GM12878 (cell line): Measurements from ENCODE around the gene CFAP70. TPM values are rescaled to one million over a fixed set of nuclear protein-coding genes. Genes with fewer than 3 reads are reported as not detected.

Experiments
- ATAC-seq: fragments of 200-7000 bp; cut with Tn5 transposase; 3 replicates; pipeline ENCODE4 v1.9.1; 2020; ENCODE audit warnings: mild to moderate bottlenecking, moderate library complexity
- BruUV-seq: library from RNA; stranded (reverse); fragments of 400-500 nt; replicated peaks from 2 replicates; lab custom pipeline; 2021; lab: Mats Ljungman, UMichigan
- CTCF ChIA-PET: fragments of 300-600 bp; sonication (Branson Sonifier 250); formaldehyde crosslinking; extraction: SDS; loops from one replicate; lab custom pipeline; 2021; ENCODE audit warnings: inconsistent platforms; lab: Yijun Ruan, JAX
- POLR2A ChIA-PET: fragments of 350-600 bp; formaldehyde crosslinking; extraction: SDS; loops from one replicate; lab custom pipeline; 2021; ENCODE audit warnings: inconsistent platforms; lab: Charles Lee
- RAD21 ChIA-PET: fragments of 300-600 bp; sonication (Branson Sonifier 250); formaldehyde crosslinking; loops from one replicate; lab custom pipeline; 2023; ENCODE audit warnings: antibody characterized with exemption; ENCODE audit not compliant: unreplicated experiment; lab: Charles Lee
- SMC1A ChIA-PET: fragments of 300-600 bp; sonication (Branson Sonifier 250); formaldehyde crosslinking; loops from one replicate; lab custom pipeline; 2023; ENCODE audit not compliant: unreplicated experiment, uncharacterized antibody; lab: Charles Lee
- DNase-seq: peaks from one replicate; pipeline ENCODE4 v3.0.0-alpha.2; 2011; ENCODE audit warnings: low read depth, low spot score
- FAIRE-seq: peaks from 3 replicates; lab custom pipeline; 2011; peaks lifted over from hg19 to GRCh38; lab: Jason Lieb, UNC
- H2AFZ ChIP-seq: 2 replicates; pipeline ENCODE4 v1.6.0; 2011; ENCODE audit warnings: low read depth, low read length, control low read depth; ENCODE audit not compliant: control insufficient read depth
- H3K27ac ChIP-seq: 2 replicates; pipeline ENCODE4 v1.5.1; 2011; ENCODE audit warnings: control low read depth; ENCODE audit not compliant: control insufficient read depth, insufficient read depth
- H3K27me3 ChIP-seq, 2 experiments: replicated peaks in 1 of 2; 2 replicates each; pipeline versions ENCODE4 v1.6.0 to v1.6.1; 2011; ENCODE audit warnings: low read length in 1 of 2; ENCODE audit not compliant: control insufficient read depth in 2 of 2, insufficient read depth in 2 of 2
- H3K36me3 ChIP-seq, 2 experiments: 2 replicates each; pipeline ENCODE4 v1.5.1; 2011; ENCODE audit warnings: low read length in 1 of 2; ENCODE audit not compliant: control insufficient read depth in 2 of 2, insufficient read depth in 2 of 2
- H3K4me1 ChIP-seq: 2 replicates; pipeline ENCODE4 v1.6.1; 2011; ENCODE audit warnings: mild to moderate bottlenecking, low read length, moderate library complexity, mixed read lengths; ENCODE audit not compliant: control insufficient read depth, insufficient read depth
- H3K4me2 ChIP-seq: 2 replicates; pipeline ENCODE4 v1.6.0; 2011; ENCODE audit warnings: control low read depth; ENCODE audit not compliant: control insufficient read depth, insufficient read depth
- H3K4me3 ChIP-seq: fragments of 200-600 bp; sonication (generic); 2 replicates; pipeline ENCODE4 v1.5.1; 2016
- H3K79me2 ChIP-seq: 2 replicates; pipeline ENCODE4 v1.6.0; 2011; ENCODE audit warnings: low read length; ENCODE audit not compliant: control insufficient read depth, insufficient read depth
- H3K9ac ChIP-seq: 2 replicates; pipeline ENCODE4 v1.8.0; 2011; ENCODE audit warnings: low read length, control low read depth, mixed read lengths; ENCODE audit not compliant: control insufficient read depth, insufficient read depth
- H3K9me3 ChIP-seq: replicated peaks from 3 replicates; pipeline ENCODE4 v1.5.1; 2011; ENCODE audit warnings: mild to moderate bottlenecking, low read length; ENCODE audit not compliant: control insufficient read depth, insufficient read depth
- H4K20me1 ChIP-seq: 2 replicates; pipeline ENCODE4 v1.6.0; 2011; ENCODE audit not compliant: control insufficient read depth, insufficient read depth
- BCL11A ChIP-seq: IDR thresholded peaks from 2 replicates; pipeline ENCODE4 v1.6.1; 2011; ENCODE audit warnings: low read depth, low read length
- EGR1 ChIP-seq, 2 experiments: IDR thresholded peaks; 1 replicate in 1 of 2; 2 replicates in 1 of 2; pipeline ENCODE4 v1.6.1; 2011 to 2012; ENCODE audit warnings: low read depth in 2 of 2, low read length in 2 of 2, borderline replicate concordance in 1 of 2, mild to moderate bottlenecking in 1 of 2, moderate library complexity in 1 of 2
- MEF2B ChIP-seq: fragments of 450-650 bp; IDR thresholded peaks from 2 replicates; pipeline ENCODE4 v1.6.1; 2018; ENCODE audit warnings: mild to moderate bottlenecking, moderate library complexity; ENCODE audit not compliant: partially characterized antibody, poor library complexity, severe bottlenecking
- MTA2 ChIP-seq: fragments of 450-650 bp; IDR thresholded peaks from 2 replicates; pipeline ENCODE4 v1.6.1; 2016; ENCODE audit warnings: low read depth, mild to moderate bottlenecking, moderate library complexity
- SMARCA5 ChIP-seq: fragments of 450-650 bp; IDR thresholded peaks from 2 replicates; pipeline ENCODE4 v1.6.1; 2017; ENCODE audit warnings: mild to moderate bottlenecking
- SMC3 ChIP-seq: IDR thresholded peaks from 2 replicates; pipeline ENCODE4 v1.6.1; 2011; ENCODE audit warnings: low read length, improper control_type of control experiment, borderline replicate concordance
- SREBF2 ChIP-seq: IDR thresholded peaks from 2 replicates; pipeline ENCODE4 v1.6.1; 2012; ENCODE audit warnings: mild to moderate bottlenecking, low read length
- TBL1XR1 ChIP-seq: IDR thresholded peaks from 2 replicates; pipeline ENCODE4 v1.6.1; 2012; ENCODE audit warnings: low read depth, low read length, improper control_type of control experiment
- ZNF207 ChIP-seq: fragments of 450-650 bp; IDR thresholded peaks from 2 replicates; pipeline ENCODE4 v1.6.1; 2014; ENCODE audit warnings: antibody characterized with exemption, mild to moderate bottlenecking, borderline replicate concordance
- ZNF622 ChIP-seq: fragments of 450-650 bp; IDR thresholded peaks from 2 replicates; pipeline ENCODE4 v1.6.1; 2017; ENCODE audit warnings: mild to moderate bottlenecking, inconsistent platforms
- WGBS: methylation state at CpG from one replicate; pipeline ENCODE4 v1.1.6; 2016; ENCODE audit warnings: low lambda C conversion rate; ENCODE audit not compliant: insufficient replicate concordance, insufficient coverage; ENCODE audit errors: missing lambda C conversion rate; 5-methylcytosine and 5-hydroxymethylcytosine counted together
- in situ Hi-C: fragments of 300-500 bp; cut with MboI; formaldehyde crosslinking; loops from 9 replicates; pipeline ENCODE4 v1.14.3; 2018; ENCODE audit warnings: mixed read lengths
- intact Hi-C: fragments of 100-400 bp; cut with micrococcal nuclease; formaldehyde crosslinking; loops from one replicate; pipeline ENCODE4 v1.14.2; 2022; ENCODE audit not compliant: unreplicated experiment
- polyA plus RNA-seq, 11 experiments: library from polyadenylated mRNA; depleted of rRNA in 4 of 11; unstranded in 6 of 11; stranded (reverse) in 5 of 11; fragments of >200 nt; fragmentation: Nextera tagmentation in 4 of 11; fragmentation: Illumina TruSeq in 1 of 11; extraction: Ambion mirVana in 4 of 11; extraction: Trizol in 1 of 11; gene quantifications; 1 replicate in 1 of 11; 2 replicates in 10 of 11; pipeline versions ENCODE4 v1.2.1 to v1.2.3, GENCODE V29; 2011 to 2016; ENCODE audit warnings: inconsistent platforms in 2 of 11, missing spikeins in 2 of 11, low read depth in 1 of 11
- total RNA-seq, 4 experiments: library from RNA; depleted of rRNA in 3 of 4; stranded (reverse); fragments of >200 nt in 3 of 4; fragmentation: Illumina TruSeq in 1 of 4; extraction: Trizol in 1 of 4; gene quantifications; 2 replicates each; pipeline versions ENCODE4 v1.2.1 to v1.2.3, GENCODE V29; 2013 to 2021
- TF ChIP-seq, protein P1 (sequence below), 3 experiments: IDR thresholded peaks in 2 of 3; conservative IDR thresholded peaks in 1 of 3; 2 replicates each; pipeline ENCODE4 v1.5.1; 2011; ENCODE audit warnings: low read depth in 3 of 3, low read length in 3 of 3, mild to moderate bottlenecking in 3 of 3, control low read depth in 2 of 3, moderate library complexity in 2 of 3, inconsistent platforms in 1 of 3, mixed read lengths in 1 of 3; ENCODE audit not compliant: control insufficient read depth in 2 of 3, insufficient read depth in 1 of 3; ENCODE audit errors: extremely low read depth in 1 of 3
- TF ChIP-seq, protein P2 (sequence below): fragments of 450-650 bp; IDR thresholded peaks from 2 replicates; pipeline ENCODE4 v1.6.1; 2017; ENCODE audit warnings: low read depth, mild to moderate bottlenecking, moderate library complexity
- TF ChIP-seq, protein P3 (sequence below): fragments of 450-650 bp; IDR thresholded peaks from 2 replicates; pipeline ENCODE4 v1.6.1; 2017; ENCODE audit warnings: antibody characterized with exemption, mild to moderate bottlenecking, moderate library complexity
- TF ChIP-seq, protein P4 (sequence below): fragments of 450-650 bp; IDR thresholded peaks from 2 replicates; pipeline ENCODE4 v1.6.1; 2016; ENCODE audit warnings: mild to moderate bottlenecking

The CFAP70 gene
- total and polyA plus RNA-seq, 10 of the 15 experiments (the other 5 are each of a cell fraction or from before 2014, with no cell fraction given) = 0.21 to 1.1 (median 0.42) TPM

DNA sequence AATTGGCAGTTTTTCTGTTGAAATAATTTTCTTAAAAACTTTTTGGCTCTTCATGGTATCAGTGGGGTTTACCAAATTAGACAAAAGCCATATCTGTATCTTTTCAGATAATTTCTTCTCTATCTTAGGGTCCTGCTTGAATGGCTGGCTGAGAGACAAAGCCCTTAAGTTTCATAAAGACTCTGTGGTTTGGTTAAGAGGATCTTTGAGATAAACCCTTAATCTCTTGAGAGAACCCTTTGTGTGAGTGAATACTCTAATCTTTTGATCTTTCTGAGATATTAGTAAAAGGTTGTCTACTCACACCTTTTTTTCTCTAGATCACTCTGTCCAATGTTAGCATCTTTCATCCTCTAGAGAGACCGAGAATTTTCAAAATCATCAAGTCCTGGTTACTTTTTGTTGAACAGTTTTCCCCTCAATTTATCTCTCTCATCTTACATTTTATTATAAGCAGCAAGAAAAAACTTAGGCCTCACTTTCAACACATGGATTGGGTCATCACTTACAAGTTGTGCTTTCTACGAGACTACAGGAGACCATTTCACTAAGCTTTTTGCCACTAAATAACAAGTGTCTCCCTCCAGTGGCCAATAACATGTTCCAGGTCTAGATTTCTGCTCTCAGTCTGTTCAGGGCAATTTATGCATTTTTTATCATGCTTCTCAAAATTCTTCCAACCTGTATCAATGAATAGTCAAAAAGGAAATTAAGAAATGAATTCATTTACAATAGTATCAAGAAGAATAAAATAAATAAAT is 140.1 kb downstream of the CFAP70 start:
- RAD21 ChIA-PET = interaction anchor here (1.5 kb wide), 1 partner anchor 122 kb away, joined by 4 read pairs; the partner anchor contains the start of gene P4HA1
- no peak for DNase-seq
- TF ChIP-seq, protein P1, sequence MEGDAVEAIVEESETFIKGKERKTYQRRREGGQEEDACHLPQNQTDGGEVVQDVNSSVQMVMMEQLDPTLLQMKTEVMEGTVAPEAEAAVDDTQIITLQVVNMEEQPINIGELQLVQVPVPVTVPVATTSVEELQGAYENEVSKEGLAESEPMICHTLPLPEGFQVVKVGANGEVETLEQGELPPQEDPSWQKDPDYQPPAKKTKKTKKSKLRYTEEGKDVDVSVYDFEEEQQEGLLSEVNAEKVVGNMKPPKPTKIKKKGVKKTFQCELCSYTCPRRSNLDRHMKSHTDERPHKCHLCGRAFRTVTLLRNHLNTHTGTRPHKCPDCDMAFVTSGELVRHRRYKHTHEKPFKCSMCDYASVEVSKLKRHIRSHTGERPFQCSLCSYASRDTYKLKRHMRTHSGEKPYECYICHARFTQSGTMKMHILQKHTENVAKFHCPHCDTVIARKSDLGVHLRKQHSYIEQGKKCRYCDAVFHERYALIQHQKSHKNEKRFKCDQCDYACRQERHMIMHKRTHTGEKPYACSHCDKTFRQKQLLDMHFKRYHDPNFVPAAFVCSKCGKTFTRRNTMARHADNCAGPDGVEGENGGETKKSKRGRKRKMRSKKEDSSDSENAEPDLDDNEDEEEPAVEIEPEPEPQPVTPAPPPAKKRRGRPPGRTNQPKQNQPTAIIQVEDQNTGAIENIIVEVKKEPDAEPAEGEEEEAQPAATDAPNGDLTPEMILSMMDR (IDR thresholded peaks at IDR 0.05 in 2 of 3, conservative IDR thresholded peaks at IDR 0.05 in 1 of 3; ENCODE audit: control insufficient read depth in 2 of 3, extremely low read depth in 1 of 3, insufficient read depth in 1 of 3, low read depth in 3 of 3, low read length in 3 of 3) = peak; percentile 44 to 50 (median 48); a peak in 5 of 6 replicates
- TF ChIP-seq, protein P2, sequence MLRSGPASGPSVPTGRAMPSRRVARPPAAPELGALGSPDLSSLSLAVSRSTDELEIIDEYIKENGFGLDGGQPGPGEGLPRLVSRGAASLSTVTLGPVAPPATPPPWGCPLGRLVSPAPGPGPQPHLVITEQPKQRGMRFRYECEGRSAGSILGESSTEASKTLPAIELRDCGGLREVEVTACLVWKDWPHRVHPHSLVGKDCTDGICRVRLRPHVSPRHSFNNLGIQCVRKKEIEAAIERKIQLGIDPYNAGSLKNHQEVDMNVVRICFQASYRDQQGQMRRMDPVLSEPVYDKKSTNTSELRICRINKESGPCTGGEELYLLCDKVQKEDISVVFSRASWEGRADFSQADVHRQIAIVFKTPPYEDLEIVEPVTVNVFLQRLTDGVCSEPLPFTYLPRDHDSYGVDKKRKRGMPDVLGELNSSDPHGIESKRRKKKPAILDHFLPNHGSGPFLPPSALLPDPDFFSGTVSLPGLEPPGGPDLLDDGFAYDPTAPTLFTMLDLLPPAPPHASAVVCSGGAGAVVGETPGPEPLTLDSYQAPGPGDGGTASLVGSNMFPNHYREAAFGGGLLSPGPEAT = no peak
- TF ChIP-seq, protein P3, sequence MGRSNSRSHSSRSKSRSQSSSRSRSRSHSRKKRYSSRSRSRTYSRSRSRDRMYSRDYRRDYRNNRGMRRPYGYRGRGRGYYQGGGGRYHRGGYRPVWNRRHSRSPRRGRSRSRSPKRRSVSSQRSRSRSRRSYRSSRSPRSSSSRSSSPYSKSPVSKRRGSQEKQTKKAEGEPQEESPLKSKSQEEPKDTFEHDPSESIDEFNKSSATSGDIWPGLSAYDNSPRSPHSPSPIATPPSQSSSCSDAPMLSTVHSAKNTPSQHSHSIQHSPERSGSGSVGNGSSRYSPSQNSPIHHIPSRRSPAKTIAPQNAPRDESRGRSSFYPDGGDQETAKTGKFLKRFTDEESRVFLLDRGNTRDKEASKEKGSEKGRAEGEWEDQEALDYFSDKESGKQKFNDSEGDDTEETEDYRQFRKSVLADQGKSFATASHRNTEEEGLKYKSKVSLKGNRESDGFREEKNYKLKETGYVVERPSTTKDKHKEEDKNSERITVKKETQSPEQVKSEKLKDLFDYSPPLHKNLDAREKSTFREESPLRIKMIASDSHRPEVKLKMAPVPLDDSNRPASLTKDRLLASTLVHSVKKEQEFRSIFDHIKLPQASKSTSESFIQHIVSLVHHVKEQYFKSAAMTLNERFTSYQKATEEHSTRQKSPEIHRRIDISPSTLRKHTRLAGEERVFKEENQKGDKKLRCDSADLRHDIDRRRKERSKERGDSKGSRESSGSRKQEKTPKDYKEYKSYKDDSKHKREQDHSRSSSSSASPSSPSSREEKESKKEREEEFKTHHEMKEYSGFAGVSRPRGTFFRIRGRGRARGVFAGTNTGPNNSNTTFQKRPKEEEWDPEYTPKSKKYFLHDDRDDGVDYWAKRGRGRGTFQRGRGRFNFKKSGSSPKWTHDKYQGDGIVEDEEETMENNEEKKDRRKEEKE = no peak
- TF ChIP-seq SMARCA5 (0 out of 2 replicates have a peak, but pooled peaks have one; percentile 24), MEF2B (peak; percentile 63), ZNF622 (no peak), SREBF2 (no peak), ZNF207 (no peak), SMC3 (peak; percentile 23; the same call in 1 of the 2 replicates), TBL1XR1 (no peak), BCL11A (no peak), MTA2 (0 out of 2 replicates have a peak, but pooled peaks have one; percentile 13), EGR1 (IDR thresholded peaks at IDR 0.05; ENCODE audit: borderline replicate concordance in 1 of 2, low read depth in 2 of 2, low read length in 2 of 2) (no peak)
- TF ChIP-seq, protein P4, sequence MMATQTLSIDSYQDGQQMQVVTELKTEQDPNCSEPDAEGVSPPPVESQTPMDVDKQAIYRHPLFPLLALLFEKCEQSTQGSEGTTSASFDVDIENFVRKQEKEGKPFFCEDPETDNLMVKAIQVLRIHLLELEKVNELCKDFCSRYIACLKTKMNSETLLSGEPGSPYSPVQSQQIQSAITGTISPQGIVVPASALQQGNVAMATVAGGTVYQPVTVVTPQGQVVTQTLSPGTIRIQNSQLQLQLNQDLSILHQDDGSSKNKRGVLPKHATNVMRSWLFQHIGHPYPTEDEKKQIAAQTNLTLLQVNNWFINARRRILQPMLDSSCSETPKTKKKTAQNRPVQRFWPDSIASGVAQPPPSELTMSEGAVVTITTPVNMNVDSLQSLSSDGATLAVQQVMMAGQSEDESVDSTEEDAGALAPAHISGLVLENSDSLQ = 0 out of 2 replicates have a peak, but pooled peaks have one; percentile 42
- H3K27ac ChIP-seq = no peak overlapping the region
- H3K4me2 ChIP-seq = no peak overlapping the region
- SMC1A ChIA-PET = interaction anchor here (1.0 kb wide), 1 partner anchor 122 kb away, joined by 3 read pairs; the partner anchor contains the start of gene P4HA1
- FAIRE-seq = no peak
- CTCF ChIA-PET = interaction anchor here (0.5 to 1.9 kb wide), 8 partner anchors 8 to 1180 kb away, joined by 3 to 8 read pairs (median 3); partner anchors contain the start of gene DNAJC9
- no peaks in the 10 kb centered on the region for H4K20me1 ChIP-seq
- no peaks in the 10 kb centered on the region for H3K4me1 ChIP-seq
- H3K9me3 ChIP-seq = no peaks in the 10 kb centered on the region; the same call in 2 of the 3 replicates
- BruUV-seq = no TSS peak
- no peak overlapping the region for H3K4me3 ChIP-seq
- 50% methylated on average over 2 of the region's 2 CpGs for WGBS
- peaks cover 0 to 11% of the 10 kb centered on the region in 2 experiments; a peak in 3 of 4 replicates for H3K36me3 ChIP-seq
- H2AFZ ChIP-seq = no peak overlapping the region
- peak; percentile 75 for ATAC-seq
- in situ Hi-C loops (no loop called here), intact Hi-C loops (no loop called here)
- no peak overlapping the region for H3K9ac ChIP-seq
- POLR2A ChIA-PET = interaction anchor here (0.6 kb wide), 1 partner anchor 38 kb away, joined by 3 read pairs; no protein-coding TSS in a partner anchor
- no peaks in the 10 kb centered on the region for H3K79me2 ChIP-seq
- H3K27me3 ChIP-seq = no peaks in the 10 kb centered on the region
